Common myeloid progenitor, CD34-positive (primary cell): ENCODE results near the gene RNF166.

Experiments
- CTCF ChIA-PET: fragments of 350-600 bp; sonication (Branson Sonifier 250); formaldehyde crosslinking; loops from one replicate; lab custom pipeline; 2021; ENCODE audit warnings: antibody characterized with exemption; lab: Charles Lee
- POLR2A ChIA-PET: fragments of 350-600 bp; sonication (Branson Sonifier 250); formaldehyde crosslinking; loops from one replicate; lab custom pipeline; 2021; ENCODE audit warnings: antibody characterized with exemption; lab: Charles Lee
- DNase-seq, 3 donors: peaks; one replicate each; pipeline versions ENCODE4 v3.0.0 to v3.0.0-alpha.2; 2013
- H3K27ac ChIP-seq, 2 experiments: 1 replicate in 1 of 2; 2 replicates in 1 of 2; pipeline ENCODE4 v1.7.0; 2013; ENCODE audit warnings: inconsistent platforms in 2 of 2, low read length in 2 of 2, mild to moderate bottlenecking in 2 of 2, low read depth in 1 of 2, moderate library complexity in 1 of 2; ENCODE audit not compliant: severe bottlenecking in 2 of 2, insufficient read depth in 1 of 2, poor library complexity in 1 of 2
- H3K27me3 ChIP-seq, 5 experiments: replicated peaks in 2 of 5; 1 replicate in 3 of 5; 2 replicates in 2 of 5; pipeline versions ENCODE4 v1.6.1 to v1.7.0; 2013; ENCODE audit warnings: low read length in 4 of 5, mild to moderate bottlenecking in 2 of 5, moderate library complexity in 2 of 5, inconsistent platforms in 1 of 5; ENCODE audit not compliant: insufficient read depth in 5 of 5, control insufficient read depth in 4 of 5
- H3K36me3 ChIP-seq, 4 experiments: 1 replicate in 2 of 4; 2 replicates in 2 of 4; pipeline versions ENCODE4 v1.6.1 to v1.7.0; 2013; ENCODE audit warnings: low read length in 3 of 4, control low read depth in 1 of 4, mild to moderate bottlenecking in 1 of 4; ENCODE audit not compliant: control insufficient read depth in 4 of 4, insufficient read depth in 4 of 4
- H3K4me1 ChIP-seq, 4 experiments: 1 replicate in 3 of 4; 2 replicates in 1 of 4; pipeline versions ENCODE4 v1.6.1 to v1.7.1; 2013; ENCODE audit warnings: low read length in 3 of 4, mild to moderate bottlenecking in 3 of 4, control low read depth in 1 of 4, inconsistent platforms in 1 of 4, moderate library complexity in 1 of 4; ENCODE audit not compliant: control insufficient read depth in 4 of 4, insufficient read depth in 4 of 4; ENCODE audit errors: control extremely low read depth in 1 of 4
- H3K4me3 ChIP-seq, 7 experiments: 1 replicate in 4 of 7; 2 replicates in 3 of 7; pipeline versions ENCODE4 v1.5.1 to v1.7.0; 2013; ENCODE audit warnings: mild to moderate bottlenecking in 7 of 7, low read length in 6 of 7, moderate library complexity in 6 of 7, inconsistent platforms in 2 of 7, low read depth in 2 of 7, control low read depth in 1 of 7; ENCODE audit not compliant: insufficient read depth in 4 of 7, control insufficient read depth in 1 of 7; ENCODE audit errors: extremely low read depth in 1 of 7
- H3K9me3 ChIP-seq, 5 experiments: 1 replicate in 4 of 5; 2 replicates in 1 of 5; pipeline versions ENCODE4 v1.6.1 to v1.7.1; 2013; ENCODE audit warnings: low read length in 4 of 5, mild to moderate bottlenecking in 2 of 5, inconsistent platforms in 1 of 5, low read depth in 1 of 5, moderate library complexity in 1 of 5; ENCODE audit not compliant: control insufficient read depth in 4 of 5, insufficient read depth in 2 of 5; ENCODE audit errors: control extremely low read depth in 1 of 5
- WGBS: methylation state at CpG from one replicate; pipeline ENCODE4 v1.1.5; 2013; ENCODE audit not compliant: insufficient coverage; 5-methylcytosine and 5-hydroxymethylcytosine counted together

Gene RNF166

GRCh38 chr16:88719933-88720296 is 13.7 kb upstream of the RNF166 start:
- Histone ChIP-seq H3K4me3 (no peak overlapping the region), H3K27me3 (no peaks in the 10 kb centered on the region), H3K27ac (no peak overlapping the region), H3K9me3 (no peaks in the 10 kb centered on the region), H3K36me3 (peaks cover 35 to 98% (median 81%) of the 10 kb centered on the region in 4 experiments), H3K4me1 (no peaks in the 10 kb centered on the region)
- ChIA-PET POLR2A (no interaction called here), CTCF (interaction anchor here (1.6 kb wide), 1 partner anchor 14 kb away, joined by 7 read pairs; no protein-coding TSS in a partner anchor)
- 96% methylated on average over 18 of the region's 19 CpGs for WGBS
- DNase-seq: no peak

- no peak overlapping the region for H3K4me3 ChIP-seq
- POLR2A ChIA-PET: no interaction called here
- DNase-seq: no peak
- peaks cover 32 to 98% (median 80%) of the 10 kb centered on the region in 4 experiments for H3K36me3 ChIP-seq
- H3K27me3 ChIP-seq: no peaks in the 10 kb centered on the region
- no peaks in the 10 kb centered on the region for H3K4me1 ChIP-seq
- 94% methylated on average over 21 of the region's 29 CpGs for WGBS
- H3K9me3 ChIP-seq: no peaks in the 10 kb centered on the region
- H3K27ac ChIP-seq: no peak overlapping the region
- CTCF ChIA-PET: interaction anchor here (1.6 kb wide), 1 partner anchor 14 kb away, joined by 7 read pairs; no protein-coding TSS in a partner anchor
Observed at GRCh38 chr16:88719267-88719932, 13.2 kb upstream of the RNF166 start.

GRCh38 chr16:88718178-88718577 is 12.0 kb upstream of the RNF166 start:
- Histone ChIP-seq H3K27me3 (no peaks in the 10 kb centered on the region), H3K4me1 (no peaks in the 10 kb centered on the region), H3K4me3 (no peak overlapping the region), H3K36me3 (peaks cover 30 to 99% (median 82%) of the 10 kb centered on the region in 4 experiments), H3K9me3 (no peaks in the 10 kb centered on the region), H3K27ac (no peak overlapping the region)
- CTCF ChIA-PET: interaction anchor here (0.9 to 1.2 kb wide), 2 partner anchors 25 to 29 kb away, joined by 3 read pairs; no protein-coding TSS in a partner anchor
- POLR2A ChIA-PET: interaction anchor here (0.5 kb wide), 1 partner anchor 112 kb away, joined by 3 read pairs; no protein-coding TSS in a partner anchor
- WGBS: 92% methylated on average over 10 of the region's 11 CpGs
- no peak for DNase-seq

DNA sequence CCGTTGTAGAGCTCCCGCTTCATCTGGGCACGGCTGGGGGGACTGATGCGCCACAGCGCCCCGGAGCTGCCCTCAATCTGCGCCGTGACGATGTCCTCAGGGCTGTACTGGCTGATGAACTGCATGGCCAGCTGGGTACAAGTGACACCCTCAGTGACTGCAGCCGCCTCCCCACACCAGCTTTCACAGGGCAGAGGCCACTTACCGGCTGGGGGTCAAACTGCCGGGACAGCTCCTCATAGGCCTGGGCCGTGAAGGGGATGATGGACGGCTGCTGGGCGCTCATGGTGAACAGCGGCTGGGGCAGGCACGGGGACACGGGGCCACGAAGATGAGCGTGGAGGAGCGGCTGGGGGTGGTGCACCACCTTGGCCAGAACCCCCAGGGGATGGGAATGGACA is 10.4 kb upstream of the RNF166 start:
- Histone ChIP-seq H3K4me3 (no peak overlapping the region), H3K27ac (no peak overlapping the region), H3K36me3 (peaks cover 20 to 85% (median 70%) of the 10 kb centered on the region in 4 experiments), H3K9me3 (no peaks in the 10 kb centered on the region), H3K27me3 (no peaks in the 10 kb centered on the region), H3K4me1 (no peaks in the 10 kb centered on the region)
- ChIA-PET POLR2A (interaction anchor here (1.1 kb wide), 1 partner anchor 83 kb away, joined by 3 read pairs; no protein-coding TSS in a partner anchor), CTCF (interaction anchor here (1.0 to 1.6 kb wide), 3 partner anchors 8 to 21 kb away, joined by 3 to 6 read pairs (median 4); no protein-coding TSS in a partner anchor)
- no peak for DNase-seq
- WGBS: 98% methylated on average over 21 of the region's 21 CpGs

DNA sequence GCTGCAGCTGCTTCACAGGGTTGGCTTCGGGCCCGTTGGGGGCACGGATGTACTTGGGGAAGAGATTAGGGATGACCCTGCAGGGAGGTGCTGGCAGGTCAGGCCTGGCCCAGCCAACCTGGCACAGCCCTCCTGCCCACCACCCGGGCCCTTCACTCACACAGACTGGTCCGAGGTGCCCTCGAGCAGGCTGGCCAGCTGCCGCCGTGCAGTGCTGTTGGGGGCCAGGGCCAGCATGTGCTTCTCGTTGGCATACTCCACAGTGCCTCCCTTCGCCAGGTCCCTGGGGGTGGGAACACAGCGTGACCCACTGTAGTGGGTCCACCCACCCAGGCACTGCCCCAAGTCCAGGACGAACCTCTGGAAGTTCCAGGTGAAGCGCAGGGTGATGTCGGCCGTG is 10.0 kb upstream of the RNF166 start:
- CTCF ChIA-PET: interaction anchor here (1.4 to 1.6 kb wide), 2 partner anchors 7 to 22 kb away, joined by 3 to 6 read pairs; no protein-coding TSS in a partner anchor
- DNase-seq: no peak
- Histone ChIP-seq H3K27ac (no peak overlapping the region), H3K27me3 (no peaks in the 10 kb centered on the region), H3K4me1 (peaks cover 0 to under 1% (median 0%) of the 10 kb centered on the region in 4 experiments), H3K36me3 (peaks cover 20 to 85% (median 67%) of the 10 kb centered on the region in 4 experiments), H3K9me3 (no peaks in the 10 kb centered on the region), H3K4me3 (no peak overlapping the region)
- POLR2A ChIA-PET: no interaction called here
- WGBS: 98% methylated on average over 14 of the region's 15 CpGs

GRCh38 chr16:88715312-88716190 is 9.3 kb upstream of the RNF166 start:
- Histone ChIP-seq H3K4me3 (no peak overlapping the region), H3K4me1 (peaks cover 0 to 3% (median 0%) of the 10 kb centered on the region in 4 experiments), H3K36me3 (peaks cover 20 to 82% (median 62%) of the 10 kb centered on the region in 4 experiments), H3K27me3 (no peaks in the 10 kb centered on the region), H3K9me3 (no peaks in the 10 kb centered on the region), H3K27ac (no peak overlapping the region)
- DNase-seq: no peak
- ChIA-PET POLR2A (no interaction called here), CTCF (interaction anchor here (0.8 to 1.4 kb wide), 4 partner anchors 14 to 31 kb away, joined by 3 read pairs; no protein-coding TSS in a partner anchor)
- WGBS: 95% methylated on average over 50 of the region's 57 CpGs
